GM18498 (cell line): ENCODE data around the gene GFPT2.

Source experiments
- ATAC-seq: cut with Tn5 transposase; IDR thresholded peaks from one replicate; pipeline ENCODE4 v1.9.1; 2021; ENCODE audit warnings: mild to moderate bottlenecking, moderate library complexity; ENCODE audit not compliant: unreplicated experiment

Gene GFPT2

GRCh38 chr5:180379355-180380070, 26.4 kb upstream of the GFPT2 start:
- no peak for ATAC-seq

- no peak for ATAC-seq
Observed at GRCh38 chr5:180378438-180379344, 25.6 kb upstream of the GFPT2 start.

GRCh38 chr5:180377556-180378197, 24.5 kb upstream of the GFPT2 start:
- no peak for ATAC-seq

GRCh38 chr5:180376511-180376910, 23.4 kb upstream of the GFPT2 start:
- no peak for ATAC-seq

- ATAC-seq, result no peak
Observed at GRCh38 chr5:180375955-180376354, 22.8 kb upstream of the GFPT2 start.

GRCh38 chr5:180375291-180375690, 22.2 kb upstream of the GFPT2 start:
- no peak for ATAC-seq

- ATAC-seq, result no peak
Observed at GRCh38 chr5:180373870-180374269, 20.7 kb upstream of the GFPT2 start.

GRCh38 chr5:180373454-180373853, 20.3 kb upstream of the GFPT2 start:
- no peak for ATAC-seq

- ATAC-seq, result no peak
Observed at GRCh38 chr5:180371949-180372348, 18.8 kb upstream of the GFPT2 start.

- no peak for ATAC-seq
Observed at GRCh38 chr5:180370861-180371641, 17.9 kb upstream of the GFPT2 start.

GRCh38 chr5:180367991-180368390, 14.9 kb upstream of the GFPT2 start:
- no peak for ATAC-seq

GRCh38 chr5:180367300-180367699, 14.2 kb upstream of the GFPT2 start:
- ATAC-seq, result no peak

- no peak for ATAC-seq
Observed at GRCh38 chr5:180366326-180366725, 13.2 kb upstream of the GFPT2 start.

- no peak for ATAC-seq
Observed at GRCh38 chr5:180365829-180366228, 12.7 kb upstream of the GFPT2 start.

- ATAC-seq, result no peak
Observed at GRCh38 chr5:180364306-180364856, 11.2 kb upstream of the GFPT2 start.

- no peak for ATAC-seq
Observed at GRCh38 chr5:180360078-180360957, 7.2 kb upstream of the GFPT2 start.

GRCh38 chr5:180358694-180359093, 5.6 kb upstream of the GFPT2 start:
- no peak for ATAC-seq

- no peak for ATAC-seq
Observed at GRCh38 chr5:180358179-180358578, 5.0 kb upstream of the GFPT2 start.

- ATAC-seq, result no peak
Observed at GRCh38 chr5:180354966-180355365, 1.8 kb upstream of the GFPT2 start.
